Dendritic cell treated with granulocyte-macrophage colony-stimulating factor and Interleukin-4, amounts not matched to agents 40 ng/mL and 50 ng/mL, for 4 days (primary cell): ENCODE measurements around the gene GNB5.

Experiments used
- H3K27ac Mint-ChIP-seq: one replicate; pipeline ENCODE4 v1.8.0; 2022; ENCODE audit warnings: mild to moderate bottlenecking, mixed read lengths
- H3K27me3 Mint-ChIP-seq: one replicate; pipeline ENCODE4 v1.8.0; 2022; ENCODE audit warnings: mild to moderate bottlenecking, mixed read lengths
- H3K36me3 Mint-ChIP-seq: one replicate; pipeline ENCODE4 v1.8.0; 2022; ENCODE audit warnings: low read depth, mixed read lengths
- H3K4me1 Mint-ChIP-seq: one replicate; pipeline ENCODE4 v1.8.0; 2022; ENCODE audit warnings: low read depth, mixed read lengths
- H3K4me3 Mint-ChIP-seq: one replicate; pipeline ENCODE4 v1.8.0; 2022; ENCODE audit warnings: mild to moderate bottlenecking, moderate library complexity, mixed read lengths
- H3K9me3 Mint-ChIP-seq: one replicate; pipeline ENCODE4 v1.8.0; 2022; ENCODE audit warnings: mixed read lengths
- intact Hi-C: fragments of 100-400 bp; cut with micrococcal nuclease; formaldehyde crosslinking; loops from one replicate; pipeline ENCODE4 v1.15.0; 2022

The GNB5 gene

GRCh38 chr15:52136442-52136980 lies 54.7 kb downstream of the GNB5 start:
- no peaks in the 10 kb centered on the region for H3K9me3 Mint-ChIP-seq
- peak overlapping the region; percentile 42 for H3K4me3 Mint-ChIP-seq
- H3K4me1 Mint-ChIP-seq: peaks cover 64% of the 10 kb centered on the region
- H3K36me3 Mint-ChIP-seq: no peaks in the 10 kb centered on the region
- H3K27me3 Mint-ChIP-seq: peaks cover 20% of the 10 kb centered on the region
- intact Hi-C loops: loop anchor here (5.0 kb wide), 2 partner anchors 34 to 59 kb away; no protein-coding TSS in a partner anchor
- peak overlapping the region; percentile 45 for H3K27ac Mint-ChIP-seq

- Mint-ChIP-seq H3K4me3 (no peak overlapping the region), H3K4me1 (peaks cover 56% of the 10 kb centered on the region), H3K27me3 (peaks cover 22% of the 10 kb centered on the region), H3K36me3 (no peaks in the 10 kb centered on the region), H3K27ac (no peak overlapping the region), H3K9me3 (no peaks in the 10 kb centered on the region)
- intact Hi-C loops: loop anchor here (5.0 kb wide), 2 partner anchors 32 to 57 kb away; no protein-coding TSS in a partner anchor
Measured at GRCh38 chr15:52134502-52135144, 56.6 kb downstream of the GNB5 start.

GRCh38 chr15:52133510-52134220 lies 57.5 kb downstream of the GNB5 start:
- no peak overlapping the region for H3K27ac Mint-ChIP-seq
- intact Hi-C loops: no loop called here
- peaks cover 22% of the 10 kb centered on the region for H3K27me3 Mint-ChIP-seq
- no peaks in the 10 kb centered on the region for H3K36me3 Mint-ChIP-seq
- H3K4me3 Mint-ChIP-seq: no peak overlapping the region
- H3K9me3 Mint-ChIP-seq: no peaks in the 10 kb centered on the region
- peaks cover 57% of the 10 kb centered on the region for H3K4me1 Mint-ChIP-seq

GRCh38 chr15:52132066-52132465 lies 59.1 kb downstream of the GNB5 start:
- H3K27ac Mint-ChIP-seq: no peak overlapping the region
- H3K27me3 Mint-ChIP-seq: peaks cover 20% of the 10 kb centered on the region
- H3K4me3 Mint-ChIP-seq: no peak overlapping the region
- no peaks in the 10 kb centered on the region for H3K36me3 Mint-ChIP-seq
- intact Hi-C loops: no loop called here
- peaks cover 47% of the 10 kb centered on the region for H3K4me1 Mint-ChIP-seq
- H3K9me3 Mint-ChIP-seq: no peaks in the 10 kb centered on the region

GRCh38 chr15:52128568-52128967 lies 62.6 kb downstream of the GNB5 start:
- Mint-ChIP-seq H3K4me3 (no peak overlapping the region), H3K4me1 (peaks cover 22% of the 10 kb centered on the region), H3K27me3 (peaks cover 4% of the 10 kb centered on the region), H3K36me3 (no peaks in the 10 kb centered on the region), H3K9me3 (no peaks in the 10 kb centered on the region), H3K27ac (no peak overlapping the region)
- intact Hi-C loops: no loop called here

- H3K27me3 Mint-ChIP-seq: no peaks in the 10 kb centered on the region
- intact Hi-C loops: no loop called here
- H3K36me3 Mint-ChIP-seq: no peaks in the 10 kb centered on the region
- no peak overlapping the region for H3K27ac Mint-ChIP-seq
- H3K4me3 Mint-ChIP-seq: no peak overlapping the region
- no peaks in the 10 kb centered on the region for H3K9me3 Mint-ChIP-seq
- H3K4me1 Mint-ChIP-seq: peaks cover 20% of the 10 kb centered on the region
Measured at GRCh38 chr15:52124270-52124880, 66.8 kb downstream of the GNB5 start.

GRCh38 chr15:52121896-52122295 lies 69.3 kb downstream of the GNB5 start:
- Mint-ChIP-seq H3K27me3 (peaks cover 5% of the 10 kb centered on the region), H3K4me1 (peaks cover 15% of the 10 kb centered on the region), H3K27ac (no peak overlapping the region), H3K9me3 (no peaks in the 10 kb centered on the region), H3K4me3 (no peak overlapping the region), H3K36me3 (no peaks in the 10 kb centered on the region)
- intact Hi-C loops: no loop called here

- Mint-ChIP-seq H3K27ac (no peak overlapping the region), H3K36me3 (no peaks in the 10 kb centered on the region), H3K4me1 (peaks cover 16% of the 10 kb centered on the region), H3K27me3 (peaks cover 5% of the 10 kb centered on the region), H3K9me3 (no peaks in the 10 kb centered on the region), H3K4me3 (no peak overlapping the region)
- intact Hi-C loops: no loop called here
Measured at GRCh38 chr15:52121006-52121405, 70.2 kb downstream of the GNB5 start.

- Mint-ChIP-seq H3K27me3 (peaks cover 8% of the 10 kb centered on the region), H3K4me3 (no peak overlapping the region), H3K9me3 (no peaks in the 10 kb centered on the region), H3K36me3 (no peaks in the 10 kb centered on the region), H3K4me1 (peaks cover 21% of the 10 kb centered on the region), H3K27ac (no peak overlapping the region)
- intact Hi-C loops: no loop called here
Measured at GRCh38 chr15:52120488-52120887, 70.7 kb downstream of the GNB5 start.

- H3K36me3 Mint-ChIP-seq: no peaks in the 10 kb centered on the region
- H3K9me3 Mint-ChIP-seq: no peaks in the 10 kb centered on the region
- H3K27me3 Mint-ChIP-seq: peaks cover 12% of the 10 kb centered on the region
- H3K4me1 Mint-ChIP-seq: peaks cover 14% of the 10 kb centered on the region
- H3K27ac Mint-ChIP-seq: peak overlapping the region; percentile 54
- intact Hi-C loops: no loop called here
- no peak overlapping the region for H3K4me3 Mint-ChIP-seq
Measured at GRCh38 chr15:52118969-52119749, 72.0 kb downstream of the GNB5 start.

GRCh38 chr15:52117549-52117948 lies 73.6 kb downstream of the GNB5 start:
- intact Hi-C loops: no loop called here
- Mint-ChIP-seq H3K27me3 (peaks cover 25% of the 10 kb centered on the region), H3K36me3 (no peaks in the 10 kb centered on the region), H3K9me3 (no peaks in the 10 kb centered on the region), H3K4me1 (peaks cover 14% of the 10 kb centered on the region), H3K27ac (peak overlapping the region; percentile 36), H3K4me3 (no peak overlapping the region)

GRCh38 chr15:52115598-52116427 lies 75.4 kb downstream of the GNB5 start:
- H3K27ac Mint-ChIP-seq: no peak overlapping the region
- peaks cover 18% of the 10 kb centered on the region for H3K4me1 Mint-ChIP-seq
- H3K9me3 Mint-ChIP-seq: no peaks in the 10 kb centered on the region
- no peaks in the 10 kb centered on the region for H3K36me3 Mint-ChIP-seq
- intact Hi-C loops: no loop called here
- H3K4me3 Mint-ChIP-seq: no peak overlapping the region
- peaks cover 41% of the 10 kb centered on the region for H3K27me3 Mint-ChIP-seq
